ENCODE data around the gene DPF3.

DNA sequence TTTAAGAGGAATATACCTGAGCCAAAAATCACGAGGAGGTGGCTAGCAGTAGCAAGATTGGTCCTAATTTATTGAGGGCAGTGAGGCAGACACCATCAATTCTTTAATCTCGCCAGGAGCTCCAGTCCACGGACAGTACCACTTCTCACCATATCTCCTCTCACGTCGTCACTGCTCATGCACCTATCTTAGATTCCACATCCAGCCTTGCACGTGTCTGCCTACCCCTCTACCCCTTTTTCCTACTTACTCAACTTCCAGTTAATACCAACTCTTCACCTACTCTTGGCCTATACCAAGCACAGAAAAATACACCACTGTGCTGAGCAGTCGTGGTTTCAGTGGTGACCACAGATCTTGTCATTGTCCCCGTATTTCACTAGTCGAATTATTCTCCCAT lies 246.1 kb downstream of the DPF3 start:
- no peak for TF ChIP-seq CTCF (IDR thresholded peaks at IDR 0.05)
- TF ChIP-seq POLR2A (IDR thresholded peaks at IDR 0.05), result no peak
- no peak for TF ChIP-seq EP300 (IDR thresholded peaks at IDR 0.05)
